ENCODE data around the gene B3GALT6.

B3GALT6 gene

DNA sequence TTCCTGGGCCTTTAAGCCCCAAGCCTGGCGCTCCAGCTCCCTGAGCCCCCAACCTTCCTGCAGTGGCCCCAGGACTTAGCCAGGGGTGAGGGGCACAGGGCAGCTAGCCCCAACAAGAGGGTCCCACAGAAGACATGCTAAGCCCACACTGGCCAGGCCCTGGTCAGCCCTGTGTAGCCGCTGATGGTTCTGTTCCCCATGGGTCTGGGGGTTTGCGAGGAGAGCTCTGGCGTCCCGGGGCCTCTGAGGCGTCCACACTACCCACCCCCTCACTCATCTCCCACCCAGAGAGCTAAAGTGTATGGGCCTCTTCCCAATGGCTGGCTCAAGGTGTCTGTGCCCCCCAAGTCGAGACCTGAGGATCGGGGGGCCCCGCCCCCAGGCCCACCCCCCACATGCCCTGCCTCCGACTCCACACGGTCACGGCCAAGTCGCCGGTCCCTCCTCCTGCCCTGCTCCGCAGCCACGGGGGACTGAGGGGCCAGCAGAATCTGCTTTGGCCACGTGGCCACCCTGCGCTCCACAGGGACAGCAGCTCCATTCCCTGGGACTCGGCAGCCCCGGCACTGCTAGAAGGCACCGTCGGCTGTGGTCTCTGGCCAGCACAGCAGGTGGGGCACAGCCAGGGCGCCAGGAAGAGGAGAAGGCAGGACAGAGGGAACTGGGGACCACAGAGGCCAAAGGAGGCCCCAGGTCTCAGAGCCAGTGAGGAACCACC is 33.5 kb upstream of the B3GALT6 start:
- FAIRE-seq (no peak), DNase-seq (ENCODE audit: insufficient read length, low spot score) (peak; percentile 2)
- TF ChIP-seq, protein P1, sequence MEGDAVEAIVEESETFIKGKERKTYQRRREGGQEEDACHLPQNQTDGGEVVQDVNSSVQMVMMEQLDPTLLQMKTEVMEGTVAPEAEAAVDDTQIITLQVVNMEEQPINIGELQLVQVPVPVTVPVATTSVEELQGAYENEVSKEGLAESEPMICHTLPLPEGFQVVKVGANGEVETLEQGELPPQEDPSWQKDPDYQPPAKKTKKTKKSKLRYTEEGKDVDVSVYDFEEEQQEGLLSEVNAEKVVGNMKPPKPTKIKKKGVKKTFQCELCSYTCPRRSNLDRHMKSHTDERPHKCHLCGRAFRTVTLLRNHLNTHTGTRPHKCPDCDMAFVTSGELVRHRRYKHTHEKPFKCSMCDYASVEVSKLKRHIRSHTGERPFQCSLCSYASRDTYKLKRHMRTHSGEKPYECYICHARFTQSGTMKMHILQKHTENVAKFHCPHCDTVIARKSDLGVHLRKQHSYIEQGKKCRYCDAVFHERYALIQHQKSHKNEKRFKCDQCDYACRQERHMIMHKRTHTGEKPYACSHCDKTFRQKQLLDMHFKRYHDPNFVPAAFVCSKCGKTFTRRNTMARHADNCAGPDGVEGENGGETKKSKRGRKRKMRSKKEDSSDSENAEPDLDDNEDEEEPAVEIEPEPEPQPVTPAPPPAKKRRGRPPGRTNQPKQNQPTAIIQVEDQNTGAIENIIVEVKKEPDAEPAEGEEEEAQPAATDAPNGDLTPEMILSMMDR (IDR thresholded peaks at IDR 0.05; ENCODE audit: insufficient read depth, missing control alignments) = no peak

DNA sequence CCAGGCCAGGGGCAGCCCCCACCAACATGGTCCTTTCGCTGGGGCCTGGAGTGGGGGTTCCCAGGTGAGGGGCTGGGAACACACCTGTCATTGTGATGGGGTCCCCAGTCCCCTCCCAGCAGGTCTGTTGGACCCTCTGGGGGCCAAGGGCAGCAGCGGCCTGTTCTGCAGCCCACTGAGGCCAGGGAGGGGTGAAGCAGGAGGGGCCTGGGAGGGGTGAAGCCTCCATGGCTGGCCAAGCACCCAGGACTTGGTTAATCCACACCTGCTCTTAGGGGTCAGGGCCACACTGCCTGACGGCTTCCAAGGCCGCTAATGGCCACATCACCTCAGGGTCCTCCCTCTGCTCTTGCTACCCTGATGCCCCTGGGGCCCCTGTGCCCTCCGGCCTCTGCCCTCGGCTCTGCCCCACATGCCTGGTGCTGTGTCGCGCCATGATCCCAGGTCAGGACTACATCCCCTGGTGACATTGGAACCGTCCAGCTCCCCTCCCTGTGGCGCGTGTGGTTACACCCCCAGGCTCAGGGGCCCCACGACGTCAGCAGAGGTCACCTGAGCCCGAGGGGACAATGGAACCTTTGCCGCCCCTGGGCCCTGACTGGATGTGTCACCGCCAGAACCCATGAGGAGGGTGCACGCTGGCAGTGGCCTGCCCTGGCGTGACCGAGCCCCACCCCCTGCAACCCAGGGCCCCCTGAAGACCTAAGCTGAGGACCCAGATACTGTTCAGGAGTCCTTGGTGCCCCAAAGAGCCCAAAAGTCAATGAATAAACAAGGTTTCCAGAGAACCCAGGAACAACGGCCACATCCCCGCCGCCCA is 32.7 kb upstream of the B3GALT6 start:
- TF ChIP-seq, protein P1 (IDR thresholded peaks at IDR 0.05; ENCODE audit: insufficient read depth, missing control alignments) = no peak
- DNase-seq (ENCODE audit: insufficient read length, low spot score) (peak; percentile 12), FAIRE-seq (no peak)

DNA sequence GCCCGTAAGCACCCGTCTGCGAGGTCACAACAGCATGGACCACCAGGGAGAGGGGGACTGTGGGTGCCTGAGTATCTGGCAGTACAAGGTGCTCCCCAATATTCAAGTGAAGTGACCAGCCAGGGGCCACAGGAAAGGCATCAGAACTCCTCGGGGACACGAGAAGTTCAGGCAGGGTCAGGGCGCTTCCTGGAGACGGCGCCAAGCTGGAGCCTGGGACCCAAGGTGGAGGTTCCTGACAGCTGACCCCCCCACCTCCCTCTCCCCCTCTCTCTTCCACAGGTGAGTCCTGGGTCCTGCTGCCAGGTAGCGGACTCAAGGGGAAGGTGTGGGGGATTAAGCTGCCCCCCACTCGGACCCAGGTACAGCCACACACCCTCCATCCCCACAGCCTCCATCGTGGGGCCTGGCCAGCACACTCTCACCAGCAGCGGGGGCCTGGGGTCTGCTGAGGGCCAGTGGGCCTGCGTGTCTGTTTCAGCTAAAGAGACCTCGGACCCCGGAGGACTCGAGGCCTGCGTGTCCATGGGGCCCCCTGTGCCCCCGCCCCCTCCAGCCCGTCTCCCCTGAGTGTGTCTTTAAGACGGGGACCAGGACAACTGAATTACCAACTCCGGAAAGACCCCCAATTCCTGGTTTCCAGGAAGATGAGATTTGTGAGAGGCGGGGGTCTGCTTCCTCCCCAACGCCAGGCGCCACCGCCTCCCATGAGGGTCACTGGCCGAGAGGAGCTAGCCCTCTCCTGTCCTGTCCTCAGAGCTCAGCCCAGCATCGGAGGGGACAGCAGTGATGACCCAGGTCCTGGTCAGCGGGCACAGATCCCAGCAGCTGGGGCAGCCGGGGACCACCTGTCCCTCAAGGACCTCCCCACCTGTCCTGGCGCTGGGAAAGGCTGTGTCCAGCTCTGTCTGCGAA is 31.8 kb upstream of the B3GALT6 start:
- TF ChIP-seq, protein P1 (IDR thresholded peaks at IDR 0.05; ENCODE audit: insufficient read depth, missing control alignments) = no peak
- FAIRE-seq = no peak
- DNase-seq (ENCODE audit: insufficient read length, low spot score) = peak; percentile 8

DNA sequence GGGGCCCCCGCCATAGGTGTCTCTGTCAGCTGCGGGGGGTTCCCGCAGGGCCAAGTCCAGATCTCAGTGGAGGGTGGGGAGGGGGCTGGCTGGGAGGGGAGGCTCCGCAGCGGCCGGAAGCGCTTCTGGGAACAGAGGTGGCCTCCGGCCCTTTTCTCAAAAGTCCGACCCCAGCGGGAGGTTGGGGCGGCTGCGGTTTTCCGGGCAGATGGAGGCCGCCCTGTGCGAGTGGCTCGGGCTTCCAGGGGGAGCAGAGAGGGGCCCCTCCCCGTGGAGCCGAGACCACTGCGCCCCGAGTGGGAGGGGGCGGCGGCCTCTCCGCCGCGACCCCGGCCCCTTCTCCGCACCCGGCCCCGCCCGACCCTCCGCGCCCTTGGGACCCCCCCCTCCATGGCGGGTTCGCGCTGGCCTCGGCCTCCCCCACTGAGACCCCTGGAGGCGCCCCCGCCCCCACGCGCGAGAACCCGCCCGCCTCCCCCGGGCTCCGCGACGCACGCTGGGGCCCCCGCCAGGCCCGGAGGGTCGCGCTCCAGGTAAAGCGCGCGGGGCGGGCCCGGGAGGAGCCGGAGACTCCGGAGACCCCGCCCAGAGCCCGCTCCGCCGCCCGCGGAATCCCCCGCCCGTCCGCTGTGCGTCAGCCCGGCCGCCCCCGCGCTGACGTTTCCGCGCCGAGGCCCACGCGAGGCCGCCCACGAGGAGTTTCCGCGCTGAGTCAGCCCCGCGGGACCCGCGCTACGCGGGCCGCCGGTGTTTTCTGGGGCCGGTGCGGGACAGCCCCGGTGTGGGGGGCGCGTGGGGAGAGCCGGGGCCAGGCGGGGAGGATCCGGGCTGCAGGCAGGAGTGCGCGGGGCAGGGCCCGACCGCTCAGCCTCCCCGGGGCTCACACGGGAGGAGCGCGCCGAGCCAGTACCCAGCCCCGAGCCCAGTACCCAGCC is 30.9 kb upstream of the B3GALT6 start:
- TF ChIP-seq, protein P1 (IDR thresholded peaks at IDR 0.05; ENCODE audit: insufficient read depth, missing control alignments) = no peak
- no peak for FAIRE-seq
- no peak for DNase-seq (ENCODE audit: insufficient read length, low spot score)

DNA sequence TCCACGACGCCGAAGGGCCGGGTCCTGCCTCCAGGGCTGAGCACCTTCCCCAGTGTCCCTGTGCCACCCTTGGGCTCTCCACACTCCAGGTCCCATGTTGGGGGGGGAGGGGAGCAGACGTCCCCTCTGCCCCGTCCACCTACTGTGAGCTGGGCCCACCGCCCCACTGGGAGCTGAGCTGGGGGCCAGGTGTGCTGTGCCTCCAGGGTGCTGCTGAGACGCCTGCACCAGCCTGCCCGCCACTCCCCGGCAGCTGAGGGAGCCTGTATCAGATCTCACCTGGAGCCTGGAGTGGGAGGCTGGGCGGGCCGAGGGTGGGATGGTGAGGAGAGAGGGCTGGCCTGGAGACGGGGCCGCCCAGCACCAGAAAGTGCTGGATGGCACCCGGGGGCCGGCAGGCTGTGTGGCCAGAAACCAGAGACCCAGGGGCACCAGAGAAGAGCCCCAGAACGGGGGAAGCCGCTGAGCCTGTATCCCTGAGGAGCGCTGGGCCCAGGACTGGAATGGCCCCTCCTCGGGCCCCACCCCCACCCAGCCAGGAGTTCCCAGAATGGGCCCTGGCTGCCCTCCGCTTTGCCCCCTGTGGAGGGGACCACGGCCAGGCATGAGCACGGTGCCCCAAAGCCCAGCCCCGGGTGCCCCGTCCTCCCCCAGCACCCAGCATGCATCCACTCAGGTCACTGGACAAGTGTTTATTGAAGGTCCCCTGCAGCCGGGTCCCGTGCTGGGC is 29.0 kb upstream of the B3GALT6 start:
- no peak for DNase-seq (ENCODE audit: insufficient read length, low spot score)
- FAIRE-seq = no peak
- TF ChIP-seq, protein P1 (IDR thresholded peaks at IDR 0.05; ENCODE audit: insufficient read depth, missing control alignments) = no peak

Measured in D721Med (cell line).